Stimulated activated CD4-positive, alpha-beta T cell treated with anti-CD3 and anti-CD28 coated beads, Interleukin-2, amount 100 ng/mL, for 48 hours (primary cell): Measurements from ENCODE around the gene FLOT2.
"Not testable (repeated sequence)": the region's sequence is repeated elsewhere in the genome, so short reads cannot be mapped to it uniquely, and the experiment has no call there.

Experiments used
- DNase-seq, 2 donors: peaks; one replicate each; pipeline ENCODE4 v3.0.0-alpha.2; 2020

The FLOT2 gene

GRCh38 chr17:28896884-28897768 lies at the start of gene FLOT2:
TSS of gene FLOT2 (minus strand) at chr17:28897733. CDS start at chr17:28897574, 159 bp downstream.
- DNase-seq, result peak; percentile 49 to 50

DNA sequence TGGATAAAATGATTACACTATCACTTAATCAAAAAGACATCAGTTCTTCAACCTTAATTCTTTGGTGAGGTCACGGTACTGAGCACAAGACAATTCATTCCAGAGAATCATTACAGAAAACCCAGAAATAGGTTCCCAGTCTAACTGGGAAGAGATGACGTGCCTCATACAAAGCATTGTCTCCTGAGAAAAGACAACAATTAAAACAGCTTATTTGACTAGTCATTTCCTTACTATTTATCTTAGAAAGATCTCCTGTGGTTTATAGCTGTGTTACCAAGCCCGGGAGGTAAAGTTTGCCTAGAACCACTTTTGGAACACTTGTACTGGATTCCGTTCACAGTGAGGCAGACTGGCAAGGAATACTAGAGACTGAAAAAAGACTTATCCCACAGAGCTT lies 48.7 kb upstream of the FLOT2 start:
- no peak for DNase-seq

GRCh38 chr17:28944862-28945741 lies 47.6 kb upstream of the FLOT2 start:
- no peak for DNase-seq

DNA sequence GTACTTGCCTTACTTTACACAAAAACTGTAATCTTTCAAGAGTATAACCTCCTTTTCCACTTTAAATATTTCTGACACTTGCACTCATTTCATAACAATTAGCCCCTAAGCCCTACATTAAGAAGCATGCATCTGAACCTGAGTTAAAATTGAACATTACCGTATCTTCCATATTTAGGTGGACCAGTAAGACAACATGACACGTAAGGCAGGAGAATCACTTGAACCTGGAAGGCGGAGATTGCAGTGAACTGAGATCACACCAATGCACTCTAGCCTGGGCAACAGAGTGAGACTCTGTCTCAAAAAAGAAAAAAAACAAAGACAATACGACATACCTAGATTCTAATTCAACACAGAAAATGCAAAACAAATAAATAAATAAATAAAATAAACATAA lies 46.8 kb upstream of the FLOT2 start:
- no peak for DNase-seq

GRCh38 chr17:28942925-28943324 lies 45.4 kb upstream of the FLOT2 start:
- DNase-seq, result no peak

DNA sequence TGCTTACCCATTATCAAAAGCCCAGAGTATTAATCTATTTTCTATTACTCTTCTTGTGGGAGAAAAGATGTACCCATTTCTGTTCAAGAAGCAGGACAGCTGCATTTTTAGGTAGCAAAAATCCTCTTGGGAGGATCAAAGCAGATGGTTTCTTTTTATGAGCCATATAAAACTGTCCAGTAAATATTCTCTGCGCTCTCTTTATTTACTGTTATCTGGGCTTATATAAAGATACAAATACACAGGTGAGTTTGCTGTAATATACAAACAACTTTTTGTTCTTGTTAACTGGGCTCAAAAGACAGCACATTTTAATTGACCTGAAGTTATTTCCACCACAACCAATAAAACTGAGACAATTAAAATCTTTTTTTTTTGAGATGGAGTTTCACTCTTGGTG lies 43.7 kb upstream of the FLOT2 start:
- DNase-seq, result no peak

GRCh38 chr17:28940675-28941074 lies 43.1 kb upstream of the FLOT2 start:
- DNase-seq, result no peak

GRCh38 chr17:28940142-28940541 lies 42.6 kb upstream of the FLOT2 start:
- no peak for DNase-seq

DNA sequence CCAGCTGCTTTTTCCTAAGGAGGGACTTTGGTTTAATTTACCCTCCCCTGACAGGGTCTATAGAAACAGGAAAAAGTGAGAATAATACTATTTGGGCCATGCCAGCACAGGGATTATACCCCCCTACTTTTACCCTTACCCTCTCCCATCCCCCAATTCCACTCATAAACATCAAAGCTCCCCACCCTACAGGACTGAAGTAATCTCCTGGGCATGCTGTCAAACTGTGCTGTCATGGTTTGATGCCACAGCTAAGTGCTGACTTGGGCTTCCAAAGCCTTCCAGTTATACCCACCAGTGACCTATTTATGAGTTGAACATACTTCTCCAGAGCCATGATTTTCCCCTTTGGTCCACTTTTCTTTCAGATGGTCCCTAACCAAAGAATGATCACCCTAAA lies 41.0 kb upstream of the FLOT2 start:
- DNase-seq, result no peak

GRCh38 chr17:28937044-28937729 lies 39.7 kb upstream of the FLOT2 start:
- no peak for DNase-seq

- DNase-seq, result no peak
These were observed 38.4 kb upstream of the FLOT2 start for GRCh38 chr17:28935744-28936460.

DNA sequence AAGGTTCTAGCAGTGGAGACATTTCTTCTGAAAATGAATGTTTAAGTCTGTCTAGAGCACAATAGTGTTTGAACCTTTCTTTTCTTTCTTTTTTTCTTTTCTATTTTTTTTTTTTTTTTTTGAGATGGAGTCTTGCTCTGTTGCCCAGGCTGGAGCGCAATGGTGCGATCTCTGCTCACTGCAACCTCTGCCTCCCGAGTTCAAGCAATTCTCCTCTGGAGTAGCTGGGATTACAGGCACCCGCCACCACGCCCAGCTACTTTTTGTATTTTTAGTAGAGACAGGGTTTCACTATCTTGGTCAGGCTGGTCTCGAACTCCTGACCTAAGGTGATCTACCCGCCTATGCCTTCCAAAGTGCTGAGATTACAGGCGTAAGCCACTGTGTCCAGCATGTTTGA lies 37.0 kb upstream of the FLOT2 start:
- not testable (repeated sequence) for DNase-seq

- no peak for DNase-seq
These were observed 32.3 kb upstream of the FLOT2 start for GRCh38 chr17:28929787-28930186.

DNA sequence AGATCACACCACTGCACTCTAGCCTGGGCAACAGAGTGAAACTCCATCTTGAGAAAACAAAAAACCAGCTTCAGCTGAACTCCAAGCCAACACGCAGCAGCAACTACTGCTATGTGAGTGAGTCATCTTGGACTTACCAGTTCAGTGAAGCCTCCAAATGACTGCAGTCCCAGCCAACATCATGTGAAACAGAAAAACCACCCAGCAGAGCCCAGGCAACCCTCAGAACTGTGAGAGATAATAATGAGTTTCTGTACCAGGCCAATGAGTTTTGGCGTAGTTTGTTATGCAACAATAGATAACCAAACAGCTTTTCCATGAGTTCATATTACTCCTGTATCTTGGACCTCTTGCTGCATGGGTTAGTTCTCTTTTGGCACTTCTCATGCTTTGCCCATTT lies 30.5 kb upstream of the FLOT2 start:
- peak in 1 of 2 donors; percentile 21 for DNase-seq

- DNase-seq, result no peak
These were observed 29.3 kb upstream of the FLOT2 start for GRCh38 chr17:28926786-28927185.

GRCh38 chr17:28926366-28926765 lies 28.8 kb upstream of the FLOT2 start:
- DNase-seq, result no peak

DNA sequence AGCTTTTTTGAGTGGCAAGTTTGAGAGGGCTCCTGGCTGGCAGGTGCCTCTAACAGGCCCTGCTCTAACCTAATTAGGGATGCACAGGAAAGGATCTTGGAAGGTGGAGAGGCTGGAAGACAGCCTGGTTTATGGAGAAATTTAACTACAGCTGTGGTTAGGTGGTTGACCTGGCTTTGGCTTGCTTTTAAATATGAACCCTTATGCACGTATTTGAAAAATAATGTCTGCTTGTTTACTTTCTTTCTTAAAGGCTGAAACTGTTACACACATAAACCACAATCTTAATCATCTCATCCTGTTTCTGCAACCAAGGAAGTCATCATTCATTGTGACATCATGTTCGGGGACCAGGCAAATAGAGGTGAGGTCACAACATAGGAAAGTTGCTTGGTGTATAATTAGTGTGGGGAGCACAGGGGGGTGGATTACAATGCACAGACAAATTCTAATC lies 28.4 kb upstream of the FLOT2 start:
- DNase-seq, result no peak

DNA sequence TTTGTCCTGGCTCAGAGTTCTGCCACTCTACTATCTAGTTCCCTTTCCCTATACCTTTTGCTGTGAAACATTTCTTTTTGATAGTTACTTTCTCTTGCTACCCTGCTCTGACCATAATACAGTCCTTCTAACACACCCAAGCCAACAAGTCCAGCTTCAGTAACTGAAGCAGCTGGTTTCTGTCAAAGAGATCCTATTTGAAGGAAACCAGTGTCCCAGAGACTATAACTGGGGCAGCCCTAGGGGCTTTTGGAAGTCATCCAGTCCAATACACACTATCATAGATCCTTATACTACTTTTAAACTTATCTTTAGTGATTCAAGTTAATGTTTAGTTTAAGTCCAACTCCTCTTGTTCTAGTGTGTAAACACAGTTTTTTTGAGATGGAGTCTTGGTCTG lies 22.7 kb upstream of the FLOT2 start:
- DNase-seq, result no peak

GRCh38 chr17:28918295-28918694 lies 20.8 kb upstream of the FLOT2 start:
- no peak for DNase-seq

- DNase-seq, result no peak
These were observed 19.9 kb upstream of the FLOT2 start for GRCh38 chr17:28917465-28917864.

GRCh38 chr17:28917029-28917428 lies 19.5 kb upstream of the FLOT2 start:
- no peak for DNase-seq

GRCh38 chr17:28916302-28916934 lies 18.9 kb upstream of the FLOT2 start:
- no peak for DNase-seq
